Stimulated activated CD4-positive, alpha-beta T cell treated with anti-CD3 and anti-CD28 coated beads, Interleukin-1b, Interleukin-23, amount 100 ng/mL, for 24 hours (primary cell): ENCODE results near the gene CLEC1B.
"Not testable (repeated sequence)": the region's sequence is repeated elsewhere in the genome, so short reads cannot be mapped to it uniquely, and the experiment has no call there.

Experiments used
- DNase-seq, 4 experiments: peaks; one replicate each; pipeline ENCODE4 v3.0.0-alpha.2; 2020; ENCODE audit warnings: low read depth in 4 of 4, low spot score in 1 of 4

The CLEC1B gene

DNA sequence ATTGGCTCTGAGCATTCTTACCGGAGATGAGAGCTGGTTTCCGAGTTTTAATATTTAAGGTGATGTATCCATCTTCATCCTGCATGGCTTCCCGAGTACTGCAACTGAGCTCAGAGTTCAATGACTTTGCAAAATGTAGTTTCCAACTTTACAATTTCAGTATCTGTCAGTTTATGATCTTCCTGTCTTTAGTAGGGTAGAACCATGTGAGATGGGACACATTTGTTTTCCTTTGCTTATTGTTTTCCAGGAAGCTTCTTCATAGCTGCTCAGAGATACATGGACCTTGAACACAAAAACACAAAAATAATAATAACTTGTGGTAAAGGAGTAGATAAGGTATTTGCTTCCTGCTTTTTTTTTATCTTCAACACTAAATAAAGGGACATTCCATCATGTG lies at the start of gene CLEC1B:
TSS of gene CLEC1B (minus strand) at position 106 of the 400 bp plus-strand sequence. CDS start at position 85, 21 bp downstream.
- DNase-seq = no peak

DNA sequence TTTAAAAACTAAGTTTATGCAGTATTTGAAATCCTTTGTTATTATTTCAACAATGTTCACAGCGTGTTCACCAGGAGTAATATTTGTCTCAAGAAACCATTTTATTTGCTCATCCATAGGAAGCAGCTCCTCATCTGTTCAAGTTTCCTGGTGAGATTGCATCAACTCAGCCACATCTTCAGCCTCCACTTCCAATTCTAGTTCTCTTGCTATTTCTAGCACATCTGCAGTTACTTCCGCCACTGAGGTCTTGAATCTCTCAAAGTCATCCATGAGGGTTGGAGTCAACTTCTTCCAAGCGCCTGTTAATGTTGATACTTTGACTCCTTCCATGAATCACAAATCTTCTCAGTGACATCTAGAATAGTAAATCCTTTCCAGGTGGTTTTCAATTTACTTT lies 49.6 kb upstream of the CLEC1B start:
- no peak for DNase-seq

DNA sequence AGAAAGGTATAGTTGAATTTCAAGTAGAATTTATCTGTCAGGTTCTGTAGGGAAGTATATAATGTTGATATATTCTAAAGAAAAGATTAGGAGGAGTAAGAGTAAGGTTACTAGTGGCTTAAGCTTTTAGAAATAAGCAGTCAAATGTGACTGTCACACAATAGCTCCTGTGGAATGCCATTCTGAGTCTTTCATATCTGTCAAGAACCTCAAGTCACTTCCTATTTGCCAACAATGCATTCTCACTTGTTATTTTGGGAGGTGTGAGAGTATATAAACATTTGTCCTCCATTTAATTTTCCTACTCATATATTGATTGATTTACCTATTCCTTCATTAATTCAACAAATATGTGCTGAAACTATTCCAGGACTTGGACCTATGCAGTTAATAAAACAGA lies 43.2 kb upstream of the CLEC1B start:
- DNase-seq = no peak

DNA sequence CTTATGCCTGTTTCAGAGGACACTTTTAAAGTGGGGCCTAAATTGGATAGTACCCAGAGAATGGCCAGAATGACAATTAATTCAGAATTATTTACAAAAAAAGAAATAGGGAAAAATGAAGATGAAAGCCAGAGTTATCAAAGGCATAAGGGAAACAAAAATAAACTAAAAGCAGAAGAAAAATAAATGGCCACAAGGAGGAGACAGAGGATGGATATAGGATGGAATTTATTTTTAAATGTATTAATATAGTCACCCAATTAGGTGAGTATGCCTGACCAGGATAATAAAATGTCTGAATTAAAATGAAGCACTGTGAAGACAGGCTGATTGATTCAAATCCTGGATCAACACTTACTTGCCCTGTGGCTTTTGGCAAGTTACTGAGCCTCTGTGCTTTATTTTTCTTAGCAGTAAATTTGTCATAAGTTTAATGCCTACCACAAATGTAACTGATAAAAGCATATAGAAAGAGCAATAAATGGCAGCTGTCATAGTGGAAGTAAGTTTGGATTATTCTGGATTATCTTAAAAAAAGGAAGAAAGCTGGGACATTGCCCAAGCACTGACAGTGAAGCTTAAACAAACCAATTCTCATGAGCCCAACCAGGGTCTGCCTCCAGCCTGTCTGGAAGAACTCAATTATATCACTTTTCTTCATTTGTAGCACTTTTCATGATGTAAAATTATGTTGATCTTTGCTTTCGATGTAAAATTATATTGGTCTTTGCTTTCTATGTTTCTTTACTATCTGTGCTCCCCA lies 35.0 kb upstream of the CLEC1B start:
- DNase-seq = no peak

DNA sequence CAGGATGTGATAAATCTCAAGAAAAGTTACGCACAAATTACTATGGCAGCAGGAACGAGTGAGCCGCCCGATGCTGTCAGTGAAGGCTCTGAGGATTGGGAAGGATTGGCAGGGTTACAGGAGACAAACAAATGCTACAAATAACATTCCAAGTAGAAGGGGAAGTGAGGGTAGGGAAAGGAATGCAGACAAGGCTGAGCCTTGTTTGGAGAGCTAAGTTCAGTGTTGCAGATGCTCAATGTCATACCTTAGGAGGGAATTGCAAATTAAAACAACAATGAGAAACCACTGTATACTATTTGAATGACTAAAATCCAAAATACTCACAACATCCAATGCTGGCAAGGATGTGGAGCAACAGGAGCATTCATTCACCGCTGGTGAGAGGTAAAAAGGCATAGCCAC lies 32.9 kb upstream of the CLEC1B start:
- no peak for DNase-seq

DNA sequence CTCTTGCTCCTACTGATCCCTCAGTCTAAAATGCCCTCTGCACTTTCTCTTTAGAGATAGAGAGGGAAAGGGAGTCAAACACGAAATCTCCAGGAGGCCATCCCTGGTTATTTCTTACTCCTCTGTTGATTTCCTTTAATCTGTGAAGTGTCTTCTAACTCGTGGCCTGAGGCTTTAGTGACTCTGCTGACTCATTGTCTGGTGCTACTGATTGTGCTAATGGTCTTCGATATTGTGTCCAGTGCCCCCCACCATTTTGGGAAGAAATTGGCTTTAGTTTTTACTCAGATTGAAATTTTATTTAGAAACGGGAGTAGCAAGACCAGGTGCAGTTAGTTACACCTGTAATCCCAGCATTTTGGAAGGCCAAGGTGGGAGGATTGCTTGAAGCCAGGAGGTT lies 32.4 kb upstream of the CLEC1B start:
- no peak for DNase-seq

DNA sequence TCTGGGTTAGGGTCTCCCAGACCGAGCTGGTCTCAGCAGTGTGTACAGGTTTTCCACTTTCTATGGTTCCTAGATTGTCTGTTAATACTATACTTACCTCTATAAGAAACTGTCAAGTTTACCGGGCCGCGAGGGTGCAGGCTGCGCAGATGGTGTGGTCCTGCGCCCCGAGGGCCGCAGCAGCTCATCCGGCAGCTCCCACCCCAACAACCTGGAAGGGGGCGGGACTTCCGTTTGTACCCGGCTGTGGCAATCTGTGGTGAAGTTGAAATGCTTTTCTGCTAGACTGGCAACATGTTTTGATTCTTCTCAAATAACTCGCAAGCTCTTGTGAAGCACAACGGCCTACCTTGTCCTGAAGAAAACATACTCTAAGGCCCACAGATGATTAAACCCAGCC lies 31.5 kb upstream of the CLEC1B start, which contains the start of gene CLEC9A:
TSS of gene CLEC9A (plus strand) at position 237 of the 400 bp plus-strand sequence. CDS start 22,006 bp downstream, outside the sequence.
- DNase-seq = no peak

DNA sequence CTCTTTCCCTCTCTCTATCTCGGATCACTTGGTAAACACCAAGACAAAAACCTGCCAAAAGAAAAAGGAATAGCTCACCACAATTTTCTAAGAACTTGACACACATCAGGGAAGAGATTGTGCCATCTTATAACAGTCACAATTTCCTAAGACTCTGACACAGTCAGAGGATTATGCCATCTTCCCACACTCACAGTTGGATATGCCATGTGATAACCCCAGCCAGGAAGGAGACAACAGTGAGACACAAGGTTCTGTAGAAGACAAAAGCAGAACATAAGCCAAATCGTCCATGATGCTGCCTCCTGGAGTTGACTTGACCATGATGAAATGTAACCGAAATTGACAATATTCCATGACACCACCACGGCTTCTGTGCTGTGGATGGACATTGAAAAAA lies 28.8 kb upstream of the CLEC1B start:
- DNase-seq = no peak

DNA sequence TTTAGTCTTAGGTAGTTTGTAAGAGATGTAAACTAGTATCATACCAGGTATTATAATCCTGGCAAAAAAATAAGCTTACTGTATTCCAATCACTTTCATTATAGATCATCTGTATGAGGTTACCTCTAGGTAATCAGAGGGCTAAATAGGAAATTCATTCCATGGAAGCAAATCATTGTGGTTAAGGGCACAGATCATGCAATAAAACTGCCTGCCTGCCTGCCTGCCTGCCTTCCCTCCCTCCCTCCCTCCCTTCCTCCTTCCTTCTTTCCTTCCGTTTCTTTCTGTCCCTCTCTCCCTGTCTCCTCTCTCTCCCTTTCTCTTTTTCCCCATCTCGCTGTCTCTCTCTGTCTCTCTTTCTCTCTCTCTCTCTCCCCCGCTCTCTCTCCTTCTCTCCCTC lies 28.4 kb upstream of the CLEC1B start:
- no peak for DNase-seq

DNA sequence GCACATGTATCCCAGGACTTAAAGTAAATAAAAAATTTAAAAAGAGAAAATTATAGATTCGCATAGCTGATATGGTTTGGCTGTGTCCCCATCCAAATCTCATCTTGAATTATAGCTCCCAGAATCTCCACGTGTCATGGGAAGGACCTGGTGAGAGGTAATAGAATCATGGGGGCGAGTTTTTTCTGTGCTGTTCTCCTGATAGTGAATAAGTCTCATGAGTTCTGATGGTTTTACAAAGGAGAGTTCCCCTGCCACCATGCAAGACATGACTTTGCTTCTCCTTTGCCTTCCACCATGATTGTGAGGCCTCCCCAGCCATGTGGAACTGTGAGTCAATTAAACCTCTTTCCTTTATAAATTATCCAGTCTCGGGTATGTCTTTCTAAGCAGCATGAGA lies 27.7 kb upstream of the CLEC1B start:
- DNase-seq = not testable (repeated sequence)

DNA sequence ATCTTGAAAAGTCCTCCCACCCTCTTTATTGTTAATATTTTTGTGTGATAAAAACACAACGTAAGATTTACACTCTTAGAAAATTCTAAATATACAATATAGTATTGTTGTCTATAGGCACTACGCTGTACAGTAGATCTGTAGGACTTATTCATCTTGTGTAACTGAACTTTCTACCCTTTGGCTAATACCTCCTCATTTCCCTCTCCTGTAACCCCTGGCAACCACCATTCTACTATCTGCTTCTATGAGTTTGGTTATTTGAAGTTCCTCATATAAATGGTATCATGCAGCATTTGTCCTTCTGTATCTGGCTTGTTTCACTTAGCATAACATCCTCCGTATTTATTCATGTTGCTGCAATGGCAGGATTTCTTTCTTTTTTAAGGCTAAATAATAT lies 26.3 kb upstream of the CLEC1B start:
- DNase-seq = no peak

DNA sequence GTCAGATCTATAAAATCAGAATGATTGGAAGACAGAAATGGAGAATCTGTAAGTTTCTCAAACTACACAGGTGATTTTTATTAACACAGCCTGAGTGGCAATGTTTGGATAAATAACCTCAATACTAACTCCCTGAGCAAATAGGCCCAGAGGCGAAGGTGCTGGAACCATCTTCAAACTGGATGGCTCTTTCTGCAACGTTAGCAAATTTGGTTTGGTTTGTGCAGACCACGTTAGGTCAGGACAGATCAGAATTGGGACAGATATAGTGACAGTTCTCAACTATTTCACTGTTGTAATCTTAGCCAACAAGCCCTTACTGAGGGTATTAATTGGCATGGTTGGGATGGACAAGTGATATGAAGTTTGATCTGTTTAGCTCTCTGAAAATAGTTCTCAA lies 22.4 kb upstream of the CLEC1B start:
- no peak for DNase-seq

DNA sequence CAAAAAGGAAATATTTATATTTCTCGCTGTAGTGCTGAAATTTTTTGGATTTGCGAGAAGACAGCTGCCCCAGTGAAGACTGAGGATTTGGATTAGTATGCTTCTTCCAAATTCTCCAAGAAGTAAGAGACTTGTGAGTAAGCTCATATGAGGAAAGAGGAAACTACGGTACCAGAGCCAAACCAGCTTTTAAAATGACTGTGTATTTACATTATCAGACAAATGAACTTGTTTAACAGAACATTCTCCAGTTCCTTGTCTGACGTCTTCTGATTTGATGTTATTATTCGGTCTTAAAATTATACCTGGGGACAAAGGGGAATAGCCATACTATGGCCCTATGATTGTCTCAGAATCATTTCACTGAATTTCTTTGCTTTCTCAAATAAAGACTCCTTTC lies 19.5 kb upstream of the CLEC1B start:
- DNase-seq = no peak

DNA sequence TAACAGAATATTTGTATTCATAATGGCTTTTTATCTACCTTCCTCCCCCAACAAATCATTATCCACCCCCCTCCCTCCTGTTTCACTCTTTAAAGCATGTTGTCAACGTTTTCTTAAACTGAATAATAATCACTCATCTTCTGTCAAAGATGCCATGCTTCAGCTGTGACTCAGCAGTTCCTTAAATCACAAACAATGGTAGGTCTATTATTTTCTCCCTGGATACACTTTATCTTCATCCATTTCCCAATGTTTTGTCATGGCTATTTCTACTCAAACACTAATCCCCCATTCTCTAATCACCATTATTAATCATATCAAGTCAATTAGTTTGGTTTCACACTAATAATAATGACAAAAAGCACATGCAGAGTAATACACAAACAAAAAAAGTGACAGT lies 18.0 kb upstream of the CLEC1B start:
- no peak for DNase-seq

DNA sequence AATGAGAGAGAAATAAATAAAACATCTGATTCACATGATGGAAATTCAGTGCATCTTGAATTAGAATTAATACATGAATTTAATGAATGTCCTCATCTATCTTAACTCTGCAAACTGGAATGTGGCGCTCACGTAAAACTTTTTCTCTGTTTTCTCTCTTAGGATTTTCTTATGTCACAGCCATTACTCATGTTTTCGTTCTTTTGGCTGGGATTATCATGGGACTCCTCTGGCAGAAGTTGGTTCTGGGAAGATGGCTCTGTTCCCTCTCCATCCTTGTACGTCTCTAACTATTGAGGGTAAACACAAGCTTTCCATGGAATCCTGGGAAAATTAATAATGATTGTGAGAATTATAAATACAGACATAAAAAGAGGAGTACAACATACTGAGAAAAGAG lies 16.5 kb upstream of the CLEC1B start:
- no peak for DNase-seq

DNA sequence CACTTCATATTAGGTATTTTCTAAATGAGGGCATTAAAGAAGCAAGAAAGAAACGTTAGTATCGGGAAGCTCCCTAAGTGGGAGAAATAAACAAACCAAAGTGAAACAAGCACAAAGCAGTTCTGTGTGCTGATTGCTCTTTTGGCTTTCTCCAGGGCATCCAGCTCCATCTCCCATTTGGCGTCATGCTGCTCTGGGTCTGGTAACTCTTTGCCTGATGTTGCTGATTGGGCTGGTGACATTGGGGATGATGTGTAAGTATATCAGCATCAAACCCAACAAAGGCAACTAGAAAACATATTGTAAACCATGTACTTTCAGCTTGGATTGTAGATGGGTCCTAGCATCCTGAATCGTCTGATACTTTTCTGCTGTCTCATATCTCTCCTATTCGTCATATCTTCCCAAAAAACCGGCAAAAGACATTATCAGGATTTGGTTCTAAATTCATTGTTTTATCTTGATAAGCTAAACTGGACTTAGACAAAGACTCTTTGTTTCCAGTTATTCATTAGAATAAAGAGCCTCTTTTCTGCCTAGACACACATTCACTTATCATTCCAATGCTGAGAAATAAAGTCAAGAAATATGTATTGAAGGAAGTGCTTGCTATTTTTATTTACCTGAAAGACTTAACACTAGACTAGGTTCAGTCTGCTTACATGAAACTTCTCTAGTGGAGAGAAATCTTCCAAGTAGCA lies 13.9 kb upstream of the CLEC1B start:
- DNase-seq = no peak

DNA sequence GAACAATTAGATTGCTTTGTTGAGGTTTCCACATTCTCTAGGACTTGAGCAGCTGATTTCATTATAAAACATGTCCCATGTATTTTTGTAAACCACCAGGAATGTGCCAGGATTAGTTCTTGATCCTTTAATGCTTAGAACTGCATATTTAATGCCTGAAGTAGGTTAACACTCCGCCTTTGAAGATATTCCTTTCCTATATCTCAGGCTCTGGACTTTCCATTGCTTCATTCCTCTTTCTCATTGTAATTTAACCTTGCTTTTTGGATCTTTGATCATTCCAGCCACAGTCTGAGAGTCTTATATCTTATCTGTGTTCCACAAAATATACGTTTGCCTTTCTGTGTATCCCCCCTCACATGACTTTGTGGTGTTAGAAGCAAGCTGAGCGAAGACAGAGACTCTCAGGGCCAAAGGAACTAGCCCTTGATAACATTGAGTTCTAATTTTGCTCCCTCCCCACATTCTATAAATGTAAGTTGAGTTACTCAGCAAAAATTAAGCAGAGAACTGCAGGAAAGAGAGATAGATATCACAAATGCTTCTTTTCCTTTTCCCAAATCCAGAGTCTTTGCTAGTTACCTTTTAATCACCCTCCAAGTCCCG lies 2.4 kb upstream of the CLEC1B start:
- no peak for DNase-seq

DNA sequence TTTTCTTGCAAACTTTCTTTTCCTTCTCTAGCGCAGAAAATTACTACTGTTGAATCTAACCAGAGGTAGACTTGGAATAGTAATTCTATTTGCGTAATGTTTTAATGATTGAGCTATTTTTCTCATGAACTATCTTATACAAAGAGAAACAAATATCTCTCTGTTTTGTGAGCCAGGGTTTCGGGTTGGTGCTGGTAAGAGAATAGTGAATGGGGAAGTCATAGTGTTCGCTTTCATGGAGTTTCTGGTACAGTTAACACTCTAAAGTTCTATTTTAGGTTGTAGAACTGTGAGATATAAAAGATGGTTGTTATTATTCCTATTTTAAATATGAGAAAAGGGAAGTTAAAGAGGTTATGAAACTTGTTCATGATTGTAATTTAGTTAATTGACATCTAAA lies 6.6 kb downstream of the CLEC1B start:
- no peak for DNase-seq

DNA sequence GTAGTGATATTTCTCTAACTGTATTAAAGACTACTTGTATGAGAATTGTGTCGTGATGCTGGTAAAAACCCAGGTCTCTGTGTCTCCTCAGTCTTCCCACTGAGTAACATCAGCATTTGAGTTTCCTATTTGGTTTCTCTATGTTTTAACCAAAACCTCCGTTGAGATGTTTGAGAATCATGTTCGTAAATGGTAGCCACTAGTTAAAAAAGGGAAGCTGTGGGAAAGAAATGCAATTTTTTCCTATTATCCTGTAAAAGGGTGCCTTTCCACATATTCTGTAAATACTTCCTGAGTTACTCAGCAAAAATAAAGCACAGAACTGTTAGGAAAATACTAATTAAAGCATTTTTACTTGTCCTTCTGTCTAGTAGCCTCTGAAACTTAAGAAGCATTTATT lies 7.0 kb downstream of the CLEC1B start:
- no peak for DNase-seq

DNA sequence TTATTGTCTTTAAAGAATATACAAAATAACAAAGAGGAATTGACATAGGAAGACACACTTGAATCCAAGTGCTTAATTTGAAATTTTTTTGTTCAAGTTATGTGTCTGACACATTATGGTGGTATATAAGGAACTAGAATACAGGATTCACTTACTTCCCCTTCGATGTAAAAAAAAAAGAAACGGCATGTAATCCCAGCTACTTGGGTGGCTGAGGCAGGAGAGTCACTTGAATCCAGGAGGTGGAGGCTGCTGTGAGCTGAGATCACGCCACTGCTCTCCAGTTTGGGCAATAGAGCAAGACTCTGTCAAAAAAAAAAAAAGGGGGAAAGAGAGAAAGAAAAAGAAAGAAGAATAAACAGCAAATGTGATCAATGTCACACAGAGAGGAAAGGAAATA lies 18.8 kb downstream of the CLEC1B start:
- DNase-seq = no peak

DNA sequence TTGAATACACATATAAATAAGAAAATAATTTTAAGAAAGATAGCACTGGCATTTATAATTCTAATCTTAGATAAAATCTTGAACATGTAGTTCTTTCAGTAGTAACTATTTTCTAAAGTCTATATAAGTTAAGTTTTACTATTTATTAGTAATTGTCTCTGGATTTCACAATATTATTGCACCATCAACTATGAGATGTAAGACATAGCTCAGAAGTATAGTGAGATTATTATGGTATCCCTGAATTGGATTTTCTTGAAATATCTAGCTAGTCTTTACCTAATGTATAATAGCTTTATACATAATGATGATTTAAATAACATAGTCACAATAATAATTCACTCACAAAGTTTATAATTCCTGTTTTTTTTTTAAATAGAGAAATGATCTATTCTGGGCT lies 21.0 kb downstream of the CLEC1B start:
- DNase-seq = no peak

DNA sequence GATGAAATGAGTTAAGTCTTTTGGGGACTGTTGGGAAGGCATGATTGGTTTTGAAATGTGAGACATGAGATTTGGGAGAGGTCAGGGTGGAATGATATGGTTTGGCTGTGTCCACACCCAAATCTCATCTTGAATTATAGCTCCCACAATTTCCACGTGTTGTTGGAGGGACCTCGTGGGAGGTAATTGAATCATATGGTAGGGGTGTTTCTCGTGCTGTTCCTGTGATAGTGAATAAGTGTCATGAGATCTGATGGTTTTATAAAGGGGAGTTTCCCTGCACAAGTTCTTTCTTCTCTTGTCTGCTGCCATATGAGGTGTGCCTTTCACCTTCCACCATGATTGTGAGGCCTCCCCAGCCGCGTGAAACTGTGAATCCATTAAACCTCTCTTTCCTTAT lies 22.3 kb downstream of the CLEC1B start:
- DNase-seq = not testable (repeated sequence)
